Embryonic facial prominence (tissue), 1 donor: Measurements from ENCODE around the gene DSCAML1.

Source experiments
- DNase-seq: peaks from one replicate; pipeline ENCODE4 v3.0.0-alpha.2; 2016; ENCODE audit errors: extremely low spot score

DSCAML1 gene

DNA sequence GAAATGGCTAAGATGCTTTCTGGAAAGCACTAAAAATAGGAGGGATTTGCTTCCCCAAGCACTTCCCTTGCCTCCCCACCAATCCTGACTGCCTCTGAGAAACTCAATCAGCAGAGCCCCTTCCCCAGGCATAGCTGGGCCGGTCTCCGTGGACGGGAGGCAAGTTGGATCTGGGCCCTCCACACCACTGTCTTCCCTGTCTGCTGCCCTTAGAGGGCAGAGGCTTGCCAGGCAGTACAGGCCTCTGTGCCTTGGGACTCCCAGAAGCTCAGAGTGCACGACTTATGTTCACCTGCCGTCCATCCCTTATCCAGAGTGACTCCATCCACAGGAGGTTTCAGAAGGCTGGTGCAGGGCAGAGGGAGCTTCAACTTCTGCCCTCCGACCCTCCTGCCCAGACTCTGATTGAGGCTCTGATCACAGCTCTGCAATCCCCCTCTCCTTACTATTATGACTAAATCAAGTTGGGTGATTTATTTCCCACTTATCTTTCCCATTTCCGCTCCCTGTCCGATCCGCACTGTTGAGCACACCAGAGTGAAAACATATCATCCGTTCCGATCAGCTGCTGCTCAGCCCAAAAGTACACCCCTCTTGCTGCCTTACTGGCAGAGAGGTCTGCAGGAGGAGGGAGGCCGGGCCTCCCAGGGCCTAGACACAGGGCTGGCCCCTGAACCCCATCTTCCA, 71.8 kb downstream of the DSCAML1 start:
- DNase-seq = no peak

DNA sequence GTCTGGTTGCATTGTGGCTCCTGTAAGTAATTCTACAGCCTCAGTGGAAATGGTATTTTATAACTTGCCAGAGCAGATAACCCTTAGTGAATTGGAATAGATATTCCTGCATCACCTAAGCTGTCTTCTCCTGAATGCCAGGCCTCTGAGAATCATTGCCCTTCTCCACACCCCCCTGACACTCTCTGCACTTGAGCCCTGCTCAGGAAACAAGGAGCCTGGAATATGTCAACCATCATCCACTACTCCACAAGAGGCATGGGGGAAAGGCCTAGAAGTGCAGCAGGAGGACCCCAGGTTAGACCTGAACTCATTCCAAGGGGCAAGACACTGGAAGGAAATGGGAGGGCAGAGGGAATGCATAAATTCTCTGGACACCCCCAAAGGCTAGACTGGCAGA, 72.4 kb downstream of the DSCAML1 start:
- DNase-seq = no peak

DNA sequence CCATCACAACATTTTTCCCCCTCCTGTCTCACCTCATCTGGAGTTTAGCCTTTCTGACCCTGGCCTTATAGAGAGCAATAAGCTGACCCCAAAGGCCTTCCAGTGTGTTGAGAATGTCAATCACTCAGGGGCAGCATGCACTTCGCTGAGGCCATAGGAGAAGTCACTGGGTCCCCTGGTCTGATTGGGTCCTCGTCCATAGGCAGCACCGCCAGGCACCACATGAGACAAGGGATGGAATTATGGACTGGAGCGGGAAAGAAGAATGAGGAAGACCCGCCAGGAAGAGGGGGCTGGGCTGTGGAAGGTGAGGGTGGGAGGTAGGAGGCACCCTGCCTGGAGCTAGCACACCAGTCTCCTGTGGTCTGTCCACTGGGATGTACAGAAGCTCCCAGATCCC, 72.9 kb downstream of the DSCAML1 start:
- DNase-seq = no peak

DNA sequence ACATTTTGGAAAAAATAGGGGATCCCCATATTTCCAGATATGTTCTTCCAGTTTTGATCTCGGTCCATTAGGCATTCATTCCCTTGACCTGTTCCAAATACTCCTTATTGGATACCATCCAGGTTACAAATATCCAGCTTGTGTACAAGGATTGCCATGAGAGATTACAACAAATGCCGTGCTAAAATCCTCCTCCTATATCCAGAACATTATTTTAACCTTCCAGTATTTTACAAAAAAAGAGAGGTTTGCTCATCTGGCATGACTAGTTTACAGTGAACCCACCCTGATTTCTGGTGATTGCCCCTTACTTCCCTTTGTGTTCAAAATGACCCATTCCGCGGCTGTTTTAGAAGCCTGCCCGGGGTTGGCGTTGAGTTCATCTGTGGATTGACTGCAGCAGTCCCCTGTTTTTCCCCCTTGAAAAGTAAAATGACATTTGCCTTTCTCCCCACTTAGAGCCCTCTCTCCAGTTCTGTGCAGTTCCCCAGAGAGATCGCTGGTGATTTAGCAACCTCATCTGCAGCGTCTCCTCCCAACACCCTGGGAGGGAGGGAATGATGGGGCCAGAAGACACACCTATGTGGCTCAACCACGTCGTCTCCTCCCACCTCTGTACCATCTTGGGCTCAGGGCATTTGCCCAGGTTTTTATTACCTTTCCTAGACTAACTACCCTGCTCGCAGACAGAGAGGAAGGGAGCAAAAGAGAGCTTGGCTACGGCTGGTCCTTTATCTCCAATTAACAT, 73.6 kb downstream of the DSCAML1 start:
- DNase-seq = no peak

DNA sequence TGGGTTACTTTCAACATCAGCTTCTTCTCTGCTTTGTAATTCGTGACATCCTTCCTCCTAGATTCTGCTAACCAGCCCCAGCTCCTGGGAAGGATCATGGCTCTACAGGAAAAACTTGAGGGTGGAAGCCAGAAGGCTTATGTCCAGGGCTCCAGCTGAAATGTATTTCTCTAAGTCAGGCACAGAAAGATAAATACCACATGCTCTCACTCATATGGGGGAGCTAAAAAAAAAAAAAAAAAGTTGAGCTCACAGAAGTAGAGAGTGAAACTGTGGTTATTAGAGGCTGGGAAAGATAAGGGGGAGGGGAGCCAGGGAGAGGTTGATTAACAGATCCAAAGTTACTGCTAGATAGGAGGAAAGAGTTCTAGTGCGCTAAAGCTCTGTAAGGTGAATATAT, 74.9 kb downstream of the DSCAML1 start:
- no peak for DNase-seq

DNA sequence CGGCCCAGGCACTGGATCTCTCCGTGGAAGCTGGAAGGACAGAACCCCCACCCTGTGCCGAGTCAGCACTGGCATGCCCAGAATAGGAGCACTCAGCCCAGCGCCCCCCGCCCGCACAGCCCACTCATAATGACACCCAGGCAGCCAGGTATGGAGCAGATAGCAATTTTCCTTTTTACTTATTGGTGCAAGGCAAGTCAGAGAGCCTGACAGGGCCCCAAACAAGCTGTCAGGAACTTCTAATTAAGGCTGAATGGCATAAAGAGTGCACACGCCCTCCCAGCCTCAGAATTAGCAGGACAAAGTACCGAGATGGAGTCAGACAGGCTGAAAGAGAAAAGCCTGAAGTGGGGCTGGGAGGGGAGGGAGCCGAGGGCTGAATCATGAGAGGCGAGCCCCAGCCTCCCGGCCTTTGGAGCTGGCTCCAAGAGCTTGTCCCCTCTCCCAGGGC, 76.9 kb downstream of the DSCAML1 start:
- no peak for DNase-seq

DNA sequence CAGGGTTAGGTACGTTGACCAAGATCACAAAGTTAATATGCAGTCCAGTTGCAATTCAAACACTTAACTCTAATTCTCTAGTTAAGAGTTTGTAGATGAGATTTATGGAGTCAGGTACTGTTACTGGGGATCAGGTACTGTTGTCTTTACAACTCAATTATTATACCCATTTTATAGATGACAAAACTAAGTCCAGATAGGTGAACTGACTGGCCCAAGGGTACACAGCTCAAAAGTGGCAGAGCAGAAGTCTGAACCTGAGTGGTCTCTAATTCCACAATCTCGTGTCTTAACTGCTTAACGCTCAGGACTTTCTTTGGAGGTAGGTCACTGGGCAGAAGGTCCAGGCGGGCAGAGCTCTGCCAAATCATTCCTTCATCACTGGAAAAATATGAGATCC, 77.5 kb downstream of the DSCAML1 start:
- DNase-seq = no peak

DNA sequence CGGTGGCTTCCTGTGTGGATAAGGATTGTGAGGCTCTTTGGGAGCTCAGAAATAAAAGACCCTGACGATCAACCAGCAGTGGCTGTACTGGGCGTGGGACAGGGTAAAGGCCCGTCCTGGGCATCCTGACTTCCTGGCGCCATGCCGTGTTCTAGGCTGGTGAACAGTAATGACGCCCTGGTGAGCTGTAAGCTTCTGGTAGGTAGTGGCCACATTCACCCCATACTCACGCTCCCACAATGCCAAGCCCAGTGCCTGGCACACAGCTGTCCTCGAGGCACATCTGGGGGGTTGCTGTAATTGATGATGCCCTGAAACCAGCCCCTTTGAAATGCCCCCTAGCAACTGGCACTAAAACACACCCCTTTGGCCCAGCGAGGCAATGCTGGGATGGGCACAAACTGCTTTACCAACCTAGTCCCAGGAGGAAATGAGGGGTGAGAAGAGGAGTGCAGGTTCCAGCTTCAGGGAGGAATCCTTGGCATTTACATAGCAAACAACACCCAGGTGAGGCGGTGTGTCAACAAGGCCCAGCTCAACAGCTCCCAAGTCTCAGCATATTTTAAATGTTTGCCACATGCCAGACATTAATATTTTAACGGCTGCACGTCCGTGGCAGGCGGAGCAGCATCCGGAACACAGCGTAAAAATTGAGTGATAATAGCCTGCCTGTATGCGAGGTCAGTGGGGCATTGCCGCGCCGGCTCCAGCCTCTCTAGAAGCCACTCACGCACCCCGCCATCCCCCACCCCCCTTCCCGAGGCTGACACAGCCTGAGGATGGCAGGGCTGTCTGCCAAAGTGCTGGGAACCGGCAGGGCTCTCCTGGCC, 79.3 kb downstream of the DSCAML1 start:
- DNase-seq = peak; percentile 18

DNA sequence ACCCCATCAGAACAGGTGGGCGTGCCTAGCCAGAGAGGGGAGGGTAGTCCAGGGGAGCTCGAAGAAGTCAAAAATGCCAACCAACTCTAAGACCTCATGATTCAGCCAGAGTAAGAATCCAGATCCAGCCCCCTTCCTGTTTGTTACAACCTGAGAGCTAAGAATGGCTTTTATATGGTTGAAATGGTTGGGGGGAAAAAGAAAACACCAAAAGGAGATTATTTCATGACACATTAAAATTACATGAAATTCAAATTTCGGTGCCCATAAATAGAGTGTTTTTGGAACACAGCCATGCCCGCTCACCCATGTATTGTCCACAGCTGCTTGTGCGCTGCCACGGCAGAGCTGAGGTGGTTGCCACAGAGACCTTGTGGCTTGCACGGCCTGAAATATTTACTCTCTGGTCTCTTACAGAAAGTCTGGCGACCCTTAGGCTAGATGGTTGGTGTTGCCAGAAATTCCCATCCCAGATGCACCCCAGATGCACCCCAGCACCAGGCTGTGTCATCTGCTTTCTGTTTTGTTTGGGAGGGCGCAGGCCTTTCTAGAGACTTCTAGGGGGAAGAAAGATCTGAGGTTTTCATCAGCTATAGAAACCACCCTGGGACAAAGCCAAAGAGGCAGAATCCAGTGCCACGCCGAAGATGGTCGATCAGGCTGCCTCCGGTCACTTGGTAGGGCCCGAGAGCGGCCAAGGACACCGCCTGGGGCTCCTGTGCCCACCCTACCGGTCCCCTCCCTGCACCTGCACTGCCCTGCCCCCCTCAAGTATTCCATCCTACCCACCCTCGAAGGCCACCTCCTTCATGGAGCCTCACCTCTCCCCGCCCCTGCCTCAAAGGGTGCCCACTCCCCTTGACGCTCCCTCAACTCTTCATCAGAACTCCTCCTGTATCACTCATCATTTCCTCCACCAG, 80.2 kb downstream of the DSCAML1 start:
- no peak for DNase-seq

DNA sequence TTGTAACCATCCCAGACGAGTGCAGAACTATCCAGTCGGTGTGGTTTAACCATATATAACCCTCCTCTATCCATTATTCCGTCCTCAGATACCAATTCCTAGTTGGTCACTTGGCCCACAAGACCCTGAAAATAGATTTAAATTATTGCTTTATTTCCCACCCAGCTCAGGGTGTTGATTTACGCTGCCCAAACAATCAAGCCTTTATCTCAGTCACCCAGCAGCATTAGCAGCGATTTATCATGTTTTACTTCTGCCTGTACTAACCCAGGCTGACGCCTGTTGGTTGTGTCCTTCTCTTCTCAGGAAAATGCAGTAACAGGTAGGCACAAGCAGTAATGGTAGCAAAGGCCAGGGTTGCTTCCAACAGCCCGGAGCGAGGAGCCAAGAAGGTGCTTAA, 81.2 kb downstream of the DSCAML1 start:
- no peak for DNase-seq

DNA sequence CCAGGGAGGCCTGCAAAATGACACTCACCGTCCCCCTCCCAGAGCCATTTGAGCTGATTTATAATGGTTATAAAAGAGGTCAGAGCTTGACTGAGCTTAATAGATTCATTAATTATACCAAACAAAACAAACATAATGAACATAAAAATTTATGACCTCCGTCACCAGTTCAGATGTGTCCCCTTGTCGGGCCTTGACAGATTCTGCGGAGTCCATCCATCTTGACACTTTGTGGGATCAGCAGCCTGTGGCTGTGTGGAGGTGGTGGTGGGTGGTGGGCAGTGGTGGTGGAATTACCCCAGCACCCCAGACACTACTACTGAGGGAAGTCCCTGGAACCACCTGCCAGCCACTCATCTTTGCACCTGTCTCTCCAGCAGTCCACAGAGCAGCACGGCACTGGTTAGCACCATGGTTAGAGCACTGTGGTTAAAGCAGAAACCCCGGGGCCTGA, 83.5 kb downstream of the DSCAML1 start:
- DNase-seq = no peak

DNA sequence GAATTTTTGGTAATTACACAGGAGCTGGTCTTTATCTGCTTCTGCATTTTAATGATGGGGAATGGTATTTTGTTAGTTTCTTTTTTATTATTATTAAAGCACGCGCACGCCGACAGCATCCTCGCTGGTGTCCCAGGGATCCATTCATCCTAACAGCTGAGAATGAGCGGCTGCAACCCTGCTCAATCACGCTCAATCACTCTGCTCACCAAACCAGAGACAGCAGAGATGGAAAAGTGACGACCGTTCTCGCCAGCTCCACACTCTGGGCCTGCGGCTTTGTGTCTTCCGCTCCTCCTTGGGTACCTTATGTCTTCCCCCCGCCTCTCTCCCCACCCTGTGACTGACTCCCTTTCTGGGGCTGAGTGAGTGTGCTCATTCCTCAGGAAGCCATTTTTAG, 84.5 kb downstream of the DSCAML1 start:
- no peak for DNase-seq

DNA sequence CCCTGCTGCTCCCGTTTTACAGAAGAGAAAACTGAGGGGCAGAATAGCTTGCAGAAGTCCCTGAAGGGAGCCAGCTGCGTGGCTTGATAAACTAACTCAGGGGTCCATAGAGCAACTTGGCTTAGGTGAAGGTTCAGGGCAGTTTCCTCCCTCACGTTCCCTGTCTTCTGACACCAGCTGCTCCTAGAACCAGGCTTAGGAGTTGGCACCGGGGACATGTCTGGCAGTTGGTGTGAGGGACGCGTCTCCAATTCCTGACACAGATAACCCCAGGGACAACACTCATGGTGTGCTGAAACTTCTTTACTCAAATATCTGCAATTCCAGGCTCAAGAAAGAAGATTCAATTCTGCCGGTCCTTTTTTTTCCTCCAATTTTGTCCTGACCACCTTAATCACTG, 85.7 kb downstream of the DSCAML1 start:
- no peak for DNase-seq

DNA sequence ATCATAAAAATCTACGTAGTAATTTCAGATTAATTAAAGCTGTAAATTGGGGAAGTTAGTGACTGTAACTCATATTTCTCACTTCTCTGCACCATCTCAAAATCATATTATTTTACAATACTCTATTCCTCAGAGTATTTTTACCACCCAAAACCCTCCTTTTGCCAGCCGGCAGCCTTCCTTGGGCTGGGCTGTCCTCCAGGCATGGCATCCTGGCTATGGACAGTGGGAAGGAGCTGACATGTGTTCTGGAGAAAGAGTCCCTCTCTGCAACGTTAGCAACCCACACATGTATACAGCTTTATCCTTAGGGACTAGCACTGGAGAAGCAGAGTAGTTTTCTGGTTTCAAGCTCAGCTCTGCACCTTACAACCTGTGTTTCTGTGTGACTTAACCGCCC, 86.8 kb downstream of the DSCAML1 start:
- no peak for DNase-seq

DNA sequence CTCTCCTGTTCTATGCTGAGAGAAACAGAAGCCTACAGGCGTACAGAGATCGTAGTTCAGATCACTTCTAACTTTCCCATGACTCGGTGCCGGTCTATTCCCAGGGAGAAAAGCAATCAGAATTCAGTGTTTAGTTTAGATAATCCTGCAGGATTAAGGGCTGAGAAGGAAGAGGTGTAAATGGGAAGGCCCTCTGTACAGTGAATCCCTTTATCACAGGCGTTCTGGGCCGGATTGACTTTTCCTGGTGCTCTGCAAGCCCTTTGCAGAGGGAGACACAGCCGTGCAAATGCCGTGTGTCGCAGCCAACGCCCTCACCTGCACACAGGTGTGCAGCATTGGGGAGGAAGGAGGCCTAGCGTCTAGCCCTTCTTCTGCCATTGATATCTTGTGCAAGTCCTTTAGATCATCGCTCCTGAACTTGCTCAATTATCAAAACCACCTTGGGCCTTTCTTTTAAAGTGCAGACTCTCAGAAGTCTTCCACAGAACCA, 90.6 kb downstream of the DSCAML1 start:
- DNase-seq = no peak

DNA sequence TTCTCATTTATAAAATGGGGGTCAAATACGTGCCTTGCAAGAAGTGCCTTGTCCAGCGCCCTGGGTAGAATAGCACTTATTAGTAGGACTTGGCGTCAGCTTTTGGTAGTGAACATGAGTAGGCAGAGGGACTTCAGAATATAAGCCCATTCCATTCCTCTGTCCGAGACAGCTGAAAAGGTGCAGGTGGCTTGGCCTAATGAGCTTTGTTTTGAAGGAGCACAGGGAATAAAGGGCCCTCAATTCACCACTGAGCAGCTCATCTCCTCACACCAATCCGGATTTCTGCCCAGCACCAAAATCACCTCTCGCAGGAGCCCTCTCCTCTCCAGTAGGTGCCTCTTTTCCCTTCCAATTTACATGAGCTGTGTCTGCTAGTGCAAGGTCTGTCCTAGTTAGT, 91.2 kb downstream of the DSCAML1 start:
- no peak for DNase-seq

DNA sequence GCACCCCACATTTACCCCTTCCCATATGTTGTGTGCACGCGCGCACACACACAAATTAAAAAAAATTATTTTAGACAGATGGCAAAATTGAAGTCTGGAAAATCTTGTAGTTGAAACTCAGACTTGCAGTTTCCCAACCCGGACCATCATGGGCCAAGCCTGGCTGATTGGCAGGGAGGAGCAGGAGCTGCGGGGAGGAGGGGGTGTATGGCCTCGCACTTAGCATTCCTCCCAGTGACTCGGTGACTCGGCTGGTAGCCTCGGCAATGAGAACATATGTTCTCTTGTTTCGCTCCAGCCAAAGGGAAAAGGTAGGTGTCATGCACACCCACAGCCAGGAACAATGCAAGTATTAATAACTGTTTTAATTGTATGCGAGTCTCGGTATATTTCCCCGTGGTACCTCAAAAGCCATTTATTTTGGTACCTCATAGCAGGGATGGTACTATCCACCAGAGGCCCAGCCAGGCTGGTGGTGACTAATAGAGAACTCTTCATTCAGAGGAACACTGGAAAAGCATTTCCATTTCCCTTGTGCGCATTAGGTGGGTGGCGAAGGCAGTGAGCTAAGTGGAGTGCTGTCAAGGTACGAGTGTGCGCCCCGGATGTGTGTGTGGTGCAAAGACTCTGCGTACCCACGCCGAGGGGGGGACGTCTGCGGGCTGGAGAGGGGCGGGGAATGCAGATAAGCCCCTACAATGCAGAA, 92.5 kb downstream of the DSCAML1 start:
- DNase-seq = no peak

DNA sequence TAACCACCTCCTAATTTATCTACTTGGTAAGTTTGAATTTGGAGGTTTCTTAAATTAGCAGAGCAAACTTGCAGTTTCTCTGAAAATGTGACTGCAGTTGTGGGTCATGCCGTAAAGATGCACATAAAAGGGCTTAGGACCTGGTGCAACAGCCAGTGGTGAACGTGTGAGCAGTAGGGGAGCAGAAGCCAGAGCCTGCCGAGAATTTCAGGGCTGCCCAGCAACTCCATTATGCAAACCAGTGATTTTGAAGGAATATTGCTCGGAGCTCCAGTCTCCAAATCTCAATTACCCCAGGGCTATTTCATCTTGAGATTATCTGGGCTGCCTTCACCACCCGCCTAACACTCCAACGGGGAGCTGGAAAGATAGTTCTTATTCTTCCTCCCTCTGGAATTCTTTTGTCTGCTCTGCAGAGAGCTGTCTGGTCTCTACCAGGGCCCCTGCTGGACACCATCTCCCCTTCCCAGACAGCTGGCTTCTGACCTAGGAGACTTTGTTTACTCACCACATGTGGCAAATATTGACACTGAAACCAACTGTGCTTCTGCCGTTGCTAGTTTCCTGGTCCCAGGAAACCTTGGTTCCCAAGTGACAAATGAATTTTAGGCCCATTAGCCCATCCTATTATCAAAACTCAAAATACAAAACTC, 93.9 kb downstream of the DSCAML1 start:
- no peak for DNase-seq

DNA sequence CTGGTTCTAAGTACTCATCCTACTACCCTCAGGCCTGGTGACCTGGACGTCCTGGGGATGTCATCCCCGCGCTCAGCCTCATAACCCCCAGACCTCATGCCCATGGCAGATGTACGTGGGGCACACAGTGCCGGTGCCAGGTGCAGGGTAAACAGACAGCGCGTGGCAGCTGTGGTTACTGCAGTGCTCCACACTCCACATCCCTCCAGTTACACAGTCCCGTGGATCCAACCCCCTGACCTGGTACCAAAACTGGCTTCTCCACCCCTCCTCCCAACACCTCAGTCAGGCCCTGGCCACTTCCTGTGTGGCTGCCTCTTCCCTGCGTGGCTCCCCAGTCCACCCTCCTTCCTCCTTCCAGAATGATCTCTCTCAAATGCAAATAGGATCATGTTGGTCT, 95.2 kb downstream of the DSCAML1 start:
- DNase-seq = no peak

DNA sequence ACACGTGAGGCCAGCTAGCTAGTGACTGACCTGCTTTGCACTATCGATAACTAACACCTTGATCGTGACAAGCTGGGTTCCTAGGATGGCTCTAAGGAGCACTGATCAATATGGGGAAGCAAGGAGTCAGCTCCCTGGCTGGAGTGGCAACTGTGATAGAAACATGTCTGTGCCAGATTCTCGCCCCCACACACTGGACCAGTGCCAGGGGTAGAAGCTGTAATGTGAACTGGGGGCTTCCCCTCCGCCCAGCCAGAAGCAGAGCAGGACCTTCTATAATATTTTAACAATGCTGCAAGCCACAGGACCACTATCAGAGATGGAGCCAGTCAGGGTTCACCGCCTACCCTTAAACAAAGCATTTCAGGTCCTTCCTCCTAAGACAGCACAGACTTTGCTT, 96.5 kb downstream of the DSCAML1 start:
- DNase-seq = no peak
